SU-DHL-6 (cell line): ENCODE data around the gene NOC2L.

Source experiments
- EZH2phosphoT487 ChIP-seq: fragments of 200-600 bp; sonication (generic), shearing (Covaris generic); conservative IDR thresholded peaks from 2 replicates; pipeline ENCODE4 v1.6.1; 2018; ENCODE audit warnings: mild to moderate bottlenecking, antibody characterized with exemption, low read length, moderate library complexity, mixed read lengths
- TF ChIP-seq, protein P1 (sequence below): fragments of 200-600 bp; sonication (generic); IDR thresholded peaks from one replicate; pipeline ENCODE4 v1.5.1; 2017; ENCODE audit warnings: antibody characterized with exemption, mild to moderate bottlenecking, low read length, moderate library complexity; ENCODE audit not compliant: insufficient read depth, poor library complexity, severe bottlenecking

DNA sequence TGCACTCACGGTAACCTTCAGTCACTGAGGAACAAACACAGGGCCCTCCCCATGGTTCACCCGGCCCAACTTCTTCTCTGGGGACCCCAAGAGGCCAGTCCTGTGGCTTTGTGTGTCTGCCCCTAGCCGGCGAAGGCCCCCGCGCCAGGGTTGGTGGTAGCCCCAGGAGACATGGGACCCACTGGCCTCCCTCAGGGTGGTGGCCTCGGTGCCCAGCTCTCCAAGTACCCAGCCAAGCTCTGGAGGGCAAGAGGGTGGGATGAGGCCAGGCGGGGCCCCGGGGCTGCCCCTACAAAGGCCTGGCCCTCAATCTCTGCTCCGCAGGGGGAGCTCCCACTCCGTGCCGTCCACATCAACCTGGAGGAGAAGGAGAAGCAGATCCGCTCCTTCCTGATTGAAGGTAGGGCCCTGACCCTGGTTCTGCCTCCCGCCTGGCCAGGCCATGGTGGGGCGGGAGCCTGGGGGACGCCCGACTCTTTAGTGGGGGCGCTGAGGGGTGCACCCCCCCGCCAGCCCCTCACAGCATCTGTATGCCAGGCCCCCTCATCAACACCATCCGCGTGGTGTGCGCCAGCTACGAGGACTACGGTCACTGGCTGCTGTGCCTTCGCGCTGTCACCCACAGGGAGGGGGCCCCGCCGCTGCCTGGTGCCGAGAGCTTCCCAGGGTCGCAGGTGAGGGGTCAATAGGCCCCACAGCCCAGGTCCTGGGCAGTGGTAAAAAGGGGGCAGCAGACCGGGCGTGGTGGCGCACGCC is 12.9 kb upstream of the NOC2L start:
- TF ChIP-seq EZH2phosphoT487, result no peak
- TF ChIP-seq, protein P1, sequence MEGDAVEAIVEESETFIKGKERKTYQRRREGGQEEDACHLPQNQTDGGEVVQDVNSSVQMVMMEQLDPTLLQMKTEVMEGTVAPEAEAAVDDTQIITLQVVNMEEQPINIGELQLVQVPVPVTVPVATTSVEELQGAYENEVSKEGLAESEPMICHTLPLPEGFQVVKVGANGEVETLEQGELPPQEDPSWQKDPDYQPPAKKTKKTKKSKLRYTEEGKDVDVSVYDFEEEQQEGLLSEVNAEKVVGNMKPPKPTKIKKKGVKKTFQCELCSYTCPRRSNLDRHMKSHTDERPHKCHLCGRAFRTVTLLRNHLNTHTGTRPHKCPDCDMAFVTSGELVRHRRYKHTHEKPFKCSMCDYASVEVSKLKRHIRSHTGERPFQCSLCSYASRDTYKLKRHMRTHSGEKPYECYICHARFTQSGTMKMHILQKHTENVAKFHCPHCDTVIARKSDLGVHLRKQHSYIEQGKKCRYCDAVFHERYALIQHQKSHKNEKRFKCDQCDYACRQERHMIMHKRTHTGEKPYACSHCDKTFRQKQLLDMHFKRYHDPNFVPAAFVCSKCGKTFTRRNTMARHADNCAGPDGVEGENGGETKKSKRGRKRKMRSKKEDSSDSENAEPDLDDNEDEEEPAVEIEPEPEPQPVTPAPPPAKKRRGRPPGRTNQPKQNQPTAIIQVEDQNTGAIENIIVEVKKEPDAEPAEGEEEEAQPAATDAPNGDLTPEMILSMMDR, result no peak
